Embryonic facial prominence (tissue), 1 donor: ENCODE results near the gene DCDC2C.

ENCODE experiments used
- DNase-seq: peaks from one replicate; pipeline ENCODE4 v3.0.0-alpha.2; 2016; ENCODE audit errors: extremely low spot score

The DCDC2C gene

GRCh38 chr2:3709225-3709624 is 5.8 kb downstream of the DCDC2C start:
- DNase-seq, result no peak

DNA sequence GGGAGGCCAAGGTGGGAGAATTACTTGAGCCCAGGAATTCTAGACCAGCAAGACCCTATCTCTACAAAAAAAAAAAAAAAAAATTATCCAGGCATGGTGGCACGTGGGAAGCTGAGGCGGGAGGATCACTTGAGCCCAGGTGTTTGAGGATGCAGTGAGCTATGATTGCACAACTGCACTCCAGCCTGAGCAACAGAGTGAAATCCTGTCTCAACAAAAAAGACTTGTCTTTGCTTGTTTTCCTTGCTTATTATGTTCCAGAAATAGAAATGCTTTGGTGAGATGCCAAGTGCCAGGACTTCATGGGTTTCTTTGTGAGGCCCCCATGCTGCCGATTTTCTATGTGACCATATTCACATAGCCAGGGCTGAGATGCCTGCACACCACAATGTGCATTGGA is 9.0 kb downstream of the DCDC2C start:
- DNase-seq, result no peak

- no peak for DNase-seq
Observed at GRCh38 chr2:3712831-3713503, 9.6 kb downstream of the DCDC2C start.

GRCh38 chr2:3718679-3719078 is 15.3 kb downstream of the DCDC2C start:
- DNase-seq, result no peak

GRCh38 chr2:3725002-3725401 is 21.6 kb downstream of the DCDC2C start:
- DNase-seq, result no peak

DNA sequence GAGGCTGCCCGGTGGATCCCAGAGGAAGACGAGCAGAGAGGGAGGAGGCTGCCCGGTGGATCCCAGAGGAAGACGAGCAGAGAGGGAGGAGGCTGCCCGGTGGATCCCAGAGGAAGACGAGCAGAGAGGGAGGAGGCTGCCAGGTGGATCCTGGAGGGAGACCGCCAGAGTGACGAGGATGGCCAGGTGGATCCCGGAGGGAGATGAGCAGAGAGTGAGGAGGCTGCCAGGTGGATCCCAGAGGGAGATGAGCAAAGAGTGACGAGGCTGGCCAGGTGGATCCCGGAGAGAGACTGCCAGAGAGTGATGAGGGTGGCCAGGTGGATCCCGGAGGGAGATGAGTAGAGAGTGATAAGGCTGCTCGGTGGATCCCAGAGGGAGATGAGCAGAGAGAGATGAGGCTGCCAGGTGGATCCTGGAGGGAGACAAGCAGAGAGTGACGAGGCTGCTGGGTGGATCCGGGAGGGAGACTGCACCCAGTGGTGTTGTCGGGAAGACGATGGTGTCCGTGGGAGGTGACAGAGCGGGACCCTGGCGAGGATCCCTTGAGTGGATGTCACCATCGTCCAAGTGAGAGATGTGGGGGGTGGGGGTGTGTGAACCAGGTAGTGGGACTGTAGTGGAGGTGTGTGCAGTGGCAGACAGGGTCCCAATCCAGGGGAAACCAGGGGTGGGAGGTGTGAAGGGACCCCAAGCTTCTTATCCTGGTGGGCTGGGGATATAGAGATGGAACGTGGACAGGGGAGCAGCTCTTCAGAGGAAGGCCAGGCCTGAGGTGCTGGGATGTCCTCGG is 22.3 kb downstream of the DCDC2C start:
- DNase-seq, result no peak

DNA sequence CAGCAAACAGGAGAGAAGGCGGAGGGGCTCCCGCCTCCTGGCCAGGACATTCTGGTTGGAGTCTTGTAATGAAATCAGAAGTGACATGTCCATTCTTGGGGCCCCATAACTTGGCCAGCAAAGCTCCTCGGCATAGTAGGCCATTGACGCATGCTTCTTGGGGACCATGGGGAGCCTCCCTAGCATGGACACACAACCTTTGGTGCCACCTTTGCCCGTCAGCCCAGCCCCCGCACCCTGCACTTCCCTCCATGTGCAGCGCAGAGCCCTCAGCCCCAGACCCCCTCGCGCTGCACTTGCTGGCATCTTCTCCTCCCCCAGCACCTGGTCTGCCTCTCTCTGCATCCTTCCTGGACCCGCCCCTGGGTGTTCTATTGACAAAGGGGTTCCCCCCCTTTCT is 23.1 kb downstream of the DCDC2C start:
- DNase-seq, result no peak

DNA sequence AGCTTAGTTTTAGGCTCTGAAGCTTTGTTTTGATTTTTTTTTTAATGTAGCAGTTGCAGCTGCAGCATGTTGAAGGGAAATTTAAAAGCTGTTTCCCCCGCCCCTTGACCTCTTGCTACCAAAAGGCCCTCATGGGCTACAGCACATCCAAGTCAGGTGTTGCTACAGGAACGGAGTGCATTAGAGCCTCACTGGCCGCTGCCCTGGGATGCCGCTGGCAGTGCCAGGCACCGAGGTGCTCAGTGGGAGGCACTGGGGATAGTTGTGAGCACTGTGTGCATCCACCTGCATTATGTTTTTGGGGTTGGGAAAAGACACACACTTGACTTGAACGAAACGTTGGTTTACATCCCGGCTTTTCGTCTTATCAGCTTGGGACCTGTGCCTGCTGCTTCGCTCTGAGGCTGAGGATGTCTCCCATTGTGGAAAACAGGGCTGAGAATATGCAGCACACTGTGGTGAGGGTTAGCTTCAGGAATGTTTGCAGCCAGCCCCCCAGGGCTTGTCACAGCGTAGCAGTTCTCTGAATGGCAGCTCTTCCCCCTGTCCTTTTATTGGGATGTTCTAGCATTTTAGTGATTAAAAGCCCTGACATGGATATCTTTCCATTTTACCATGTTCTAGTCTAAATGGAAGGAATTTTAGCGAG is 24.1 kb downstream of the DCDC2C start:
- no peak for DNase-seq

DNA sequence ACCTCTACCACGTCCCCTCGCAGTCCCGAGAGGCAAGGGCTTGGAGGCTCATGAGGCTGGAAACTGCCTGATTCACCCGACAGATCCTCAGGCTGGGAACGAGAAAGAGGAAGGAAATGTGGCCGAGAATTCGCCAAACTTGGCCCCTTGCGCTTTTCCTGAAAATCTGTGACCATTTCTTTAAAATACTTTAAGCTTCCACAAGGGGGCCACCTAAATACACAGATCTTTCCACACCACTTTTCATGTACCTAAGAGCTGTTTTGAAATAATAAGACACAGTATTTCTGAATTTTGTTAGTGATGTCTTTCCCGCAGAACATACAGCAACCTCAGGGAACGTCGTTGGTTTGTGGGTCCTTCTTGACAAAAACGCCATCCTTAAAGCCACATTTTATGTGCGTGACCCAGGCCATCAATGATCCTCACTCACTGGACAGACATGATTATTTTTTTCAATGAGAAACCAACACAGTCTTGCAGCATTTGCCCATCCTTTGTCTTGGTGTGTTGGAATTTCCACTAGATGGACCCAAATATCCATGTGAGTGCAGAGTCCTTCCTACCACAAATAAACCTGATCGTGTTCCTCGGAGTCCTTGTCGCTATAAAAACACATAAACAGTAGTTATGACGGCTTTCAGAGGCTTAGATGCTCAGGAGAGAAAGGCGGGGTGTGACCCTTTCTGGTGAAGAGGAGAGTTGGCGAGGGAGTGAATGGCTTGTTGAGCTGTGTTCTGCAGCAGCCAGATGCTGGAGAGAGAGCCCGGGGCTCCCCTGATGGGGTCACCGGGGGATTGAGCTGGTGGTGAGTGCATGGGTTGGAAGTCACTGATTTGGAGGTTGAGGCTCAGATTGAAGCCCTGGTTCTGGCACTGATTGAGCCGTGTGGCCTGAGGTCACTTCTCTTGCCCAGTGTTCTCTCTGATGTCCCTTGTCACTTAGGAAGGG is 25.0 kb downstream of the DCDC2C start:
- DNase-seq, result peak; percentile 80

DNA sequence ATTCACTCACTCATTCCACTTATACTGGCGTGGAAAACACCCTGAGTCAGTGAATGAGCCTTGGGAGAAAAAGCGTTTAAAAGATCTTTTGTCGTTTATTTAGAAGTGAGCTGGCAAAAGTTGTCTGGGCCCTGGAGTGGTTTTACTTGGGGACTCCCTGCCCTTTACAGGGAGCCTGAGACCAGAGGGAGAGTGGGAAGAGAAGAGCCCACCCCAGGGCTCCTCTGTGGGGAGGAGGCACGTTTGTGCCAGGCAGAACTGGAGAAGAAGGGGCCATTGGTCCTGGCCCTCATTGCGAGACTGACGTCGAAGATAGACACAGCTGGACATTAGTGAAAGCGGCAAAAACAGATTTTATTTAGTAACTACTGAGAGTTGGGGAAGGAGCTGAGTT is 25.7 kb downstream of the DCDC2C start:
- no peak for DNase-seq

DNA sequence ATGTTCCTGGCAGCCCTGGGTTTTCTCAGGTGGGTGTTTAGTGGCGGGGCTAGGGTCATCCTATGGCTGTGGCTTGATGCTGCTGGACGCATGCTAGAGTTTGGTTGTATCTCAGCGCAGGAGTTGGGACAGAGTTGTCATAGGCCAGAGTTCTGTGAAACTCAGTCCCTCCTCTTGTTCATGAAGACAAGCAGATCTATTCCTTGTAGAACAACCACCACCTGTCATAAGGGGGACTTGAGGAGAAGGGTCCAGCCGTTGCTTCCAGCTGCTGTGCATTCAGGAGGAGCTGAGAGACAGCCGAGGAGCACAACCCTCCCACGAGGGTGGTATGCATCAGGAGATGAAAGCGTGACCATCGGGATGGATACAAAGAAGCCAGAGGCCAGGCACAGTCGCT is 26.4 kb downstream of the DCDC2C start:
- DNase-seq, result no peak

- no peak for DNase-seq
Observed at GRCh38 chr2:3730646-3731045, 27.3 kb downstream of the DCDC2C start.

DNA sequence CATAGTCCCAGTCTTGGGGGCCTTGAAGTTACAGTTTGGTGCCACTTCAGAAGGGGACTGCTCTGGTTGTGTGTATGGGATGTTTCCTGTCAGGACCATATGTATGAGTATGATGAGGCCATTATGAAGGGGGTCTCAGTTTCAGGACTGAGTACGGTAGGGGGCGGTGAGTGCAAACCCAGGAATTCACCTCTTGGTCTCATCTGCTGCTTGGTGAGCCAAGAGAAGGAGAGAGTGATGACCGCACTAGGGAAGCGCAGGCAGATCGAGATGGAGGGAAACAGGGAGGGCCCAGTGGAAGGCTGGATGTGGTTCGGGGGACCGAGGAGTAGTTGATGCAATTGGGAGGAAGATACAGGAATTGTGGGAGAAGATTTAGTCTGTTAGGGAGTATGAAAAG is 28.5 kb downstream of the DCDC2C start:
- no peak for DNase-seq

- no peak for DNase-seq
Observed at GRCh38 chr2:3736112-3736511, 32.7 kb downstream of the DCDC2C start.

DNA sequence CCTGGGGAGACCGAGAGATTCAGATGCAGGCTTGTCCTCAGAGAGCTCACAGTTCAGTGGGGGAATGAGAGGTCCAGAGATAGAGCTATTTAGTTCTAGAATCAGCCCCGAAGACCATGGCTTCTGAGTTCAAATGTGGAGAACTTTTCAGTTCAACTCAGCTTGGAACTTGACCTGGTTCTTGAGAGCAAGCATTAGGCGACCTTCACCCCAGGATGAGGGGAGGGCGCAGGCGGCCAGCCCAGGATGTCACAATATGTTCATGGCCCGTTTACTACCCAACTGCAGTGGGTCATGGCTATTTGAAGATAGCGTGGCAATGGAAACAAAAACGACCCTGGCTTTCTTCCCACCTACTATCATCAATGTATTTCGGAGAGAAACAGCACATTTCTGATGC is 33.8 kb downstream of the DCDC2C start:
- DNase-seq, result no peak

GRCh38 chr2:3738454-3738853 is 35.1 kb downstream of the DCDC2C start:
- DNase-seq, result no peak

DNA sequence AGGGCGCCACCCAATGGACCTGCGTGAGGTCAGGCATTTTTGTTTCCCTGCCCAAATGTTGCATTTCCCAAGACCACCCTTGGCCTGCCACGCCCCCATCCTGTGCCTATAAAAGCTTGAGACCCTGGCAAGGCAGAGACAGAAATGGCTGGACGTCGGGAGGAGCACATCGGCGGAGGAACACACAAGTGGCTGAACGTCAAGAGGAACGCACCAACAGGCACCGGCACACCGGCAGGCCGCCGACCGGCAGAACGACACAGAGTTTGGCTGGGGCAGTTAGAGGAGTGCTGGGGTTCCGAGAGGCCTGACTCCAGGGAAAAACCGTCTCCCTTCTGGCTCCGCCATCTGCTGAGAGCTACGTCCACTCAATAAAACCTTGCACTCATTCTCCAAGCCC is 35.9 kb downstream of the DCDC2C start:
- no peak for DNase-seq

GRCh38 chr2:3741396-3741795 is 38.0 kb downstream of the DCDC2C start:
- no peak for DNase-seq

DNA sequence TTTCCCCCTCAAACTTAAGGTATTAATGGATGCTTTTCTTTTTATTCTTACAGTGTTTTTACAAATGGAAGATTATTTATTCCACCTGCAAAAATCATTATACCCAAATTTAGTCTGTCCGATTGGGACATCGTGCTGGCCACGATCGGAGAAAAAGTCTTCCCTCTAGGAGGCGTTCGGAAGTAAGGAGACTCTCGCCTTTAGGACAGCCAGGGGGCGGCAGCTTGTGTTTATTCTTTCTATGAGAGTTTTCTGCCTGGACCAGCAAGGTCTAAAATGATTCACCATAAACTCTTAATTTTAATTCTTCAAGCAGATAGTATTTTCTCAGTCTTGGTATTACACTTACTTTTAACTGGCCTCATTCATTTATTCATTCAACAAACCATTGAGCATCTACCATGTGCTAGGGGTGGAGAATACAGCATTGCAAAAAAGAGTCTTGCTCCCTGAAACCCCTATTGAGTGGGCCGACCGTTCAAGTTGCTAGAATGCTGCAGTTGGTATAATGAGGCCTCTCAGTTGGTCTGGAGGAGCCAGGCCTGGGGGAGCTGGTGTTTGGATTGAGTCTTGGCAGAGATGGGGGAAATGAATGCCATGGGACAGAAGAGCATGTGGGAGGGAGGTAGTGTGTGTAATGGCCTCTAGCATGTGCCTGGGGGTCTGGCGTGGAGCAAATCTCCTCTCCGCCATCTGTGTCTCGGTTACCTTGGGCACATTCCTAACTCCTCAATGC is 38.7 kb downstream of the DCDC2C start:
- no peak for DNase-seq

DNA sequence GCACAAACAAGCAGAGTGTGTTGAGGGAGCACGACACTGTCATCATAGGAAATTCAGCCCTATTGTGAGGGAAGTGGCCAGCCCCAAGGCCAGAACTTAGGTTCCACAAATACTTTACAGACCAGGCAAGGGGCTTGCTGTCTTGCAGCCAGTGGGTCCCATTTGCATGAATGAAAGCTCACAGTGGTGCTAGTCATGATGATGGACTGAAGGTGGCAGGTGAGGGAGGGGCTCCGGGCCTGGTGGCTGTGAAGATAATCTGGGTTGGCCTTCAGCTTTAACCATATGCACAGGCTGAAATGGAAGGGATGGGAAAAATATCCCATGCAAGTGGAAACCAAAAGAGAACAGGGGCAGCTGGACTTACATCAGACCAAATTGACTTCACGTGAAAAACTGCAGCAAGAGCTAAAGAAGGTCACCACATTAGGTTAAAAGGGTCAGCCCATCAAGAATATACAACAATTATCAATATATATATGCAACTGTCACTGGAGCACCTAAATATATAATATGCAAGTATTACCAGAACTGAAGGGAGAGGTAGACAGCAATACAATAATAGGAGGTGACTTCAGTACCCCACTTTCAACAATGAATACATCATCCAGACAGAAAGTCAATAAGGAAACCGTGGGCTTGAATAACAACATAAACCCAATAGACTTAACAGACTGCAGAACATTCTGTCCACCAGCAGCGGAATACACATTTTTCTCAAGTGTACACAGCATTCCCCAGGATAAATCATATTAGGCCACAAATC is 39.6 kb downstream of the DCDC2C start:
- DNase-seq, result no peak
